AG08395 (cell line): Measurements from ENCODE around the gene STARD8.
A peak's percentile ranks its signal among the peaks of the same experiment; 100 is the strongest.
"Not testable (repeated sequence)": the region's sequence is repeated elsewhere in the genome, so short reads cannot be mapped to it uniquely, and the experiment has no call there.

Source experiments
- DNase-seq: peaks from one replicate; pipeline ENCODE4 v3.0.0; 2012; ENCODE audit warnings: mixed read lengths, low spot score

STARD8 gene, protein sequence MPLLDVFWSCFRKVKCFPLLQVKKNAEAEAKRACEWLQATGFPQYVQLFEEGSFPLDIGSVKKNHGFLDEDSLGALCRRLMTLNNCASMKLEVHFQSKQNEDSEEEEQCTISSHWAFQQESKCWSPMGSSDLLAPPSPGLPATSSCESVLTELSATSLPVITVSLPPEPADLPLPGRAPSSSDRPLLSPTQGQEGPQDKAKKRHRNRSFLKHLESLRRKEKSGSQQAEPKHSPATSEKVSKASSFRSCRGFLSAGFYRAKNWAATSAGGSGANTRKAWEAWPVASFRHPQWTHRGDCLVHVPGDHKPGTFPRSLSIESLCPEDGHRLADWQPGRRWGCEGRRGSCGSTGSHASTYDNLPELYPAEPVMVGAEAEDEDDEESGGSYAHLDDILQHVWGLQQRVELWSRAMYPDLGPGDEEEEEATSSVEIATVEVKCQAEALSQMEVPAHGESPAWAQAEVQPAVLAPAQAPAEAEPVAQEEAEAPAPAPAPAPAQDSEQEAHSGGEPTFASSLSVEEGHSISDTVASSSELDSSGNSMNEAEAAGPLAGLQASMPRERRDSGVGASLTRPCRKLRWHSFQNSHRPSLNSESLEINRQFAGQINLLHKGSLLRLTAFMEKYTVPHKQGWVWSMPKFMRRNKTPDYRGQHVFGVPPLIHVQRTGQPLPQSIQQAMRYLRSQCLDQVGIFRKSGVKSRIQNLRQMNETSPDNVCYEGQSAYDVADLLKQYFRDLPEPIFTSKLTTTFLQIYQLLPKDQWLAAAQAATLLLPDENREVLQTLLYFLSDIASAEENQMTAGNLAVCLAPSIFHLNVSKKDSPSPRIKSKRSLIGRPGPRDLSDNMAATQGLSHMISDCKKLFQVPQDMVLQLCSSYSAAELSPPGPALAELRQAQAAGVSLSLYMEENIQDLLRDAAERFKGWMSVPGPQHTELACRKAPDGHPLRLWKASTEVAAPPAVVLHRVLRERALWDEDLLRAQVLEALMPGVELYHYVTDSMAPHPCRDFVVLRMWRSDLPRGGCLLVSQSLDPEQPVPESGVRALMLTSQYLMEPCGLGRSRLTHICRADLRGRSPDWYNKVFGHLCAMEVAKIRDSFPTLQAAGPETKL

DNA sequence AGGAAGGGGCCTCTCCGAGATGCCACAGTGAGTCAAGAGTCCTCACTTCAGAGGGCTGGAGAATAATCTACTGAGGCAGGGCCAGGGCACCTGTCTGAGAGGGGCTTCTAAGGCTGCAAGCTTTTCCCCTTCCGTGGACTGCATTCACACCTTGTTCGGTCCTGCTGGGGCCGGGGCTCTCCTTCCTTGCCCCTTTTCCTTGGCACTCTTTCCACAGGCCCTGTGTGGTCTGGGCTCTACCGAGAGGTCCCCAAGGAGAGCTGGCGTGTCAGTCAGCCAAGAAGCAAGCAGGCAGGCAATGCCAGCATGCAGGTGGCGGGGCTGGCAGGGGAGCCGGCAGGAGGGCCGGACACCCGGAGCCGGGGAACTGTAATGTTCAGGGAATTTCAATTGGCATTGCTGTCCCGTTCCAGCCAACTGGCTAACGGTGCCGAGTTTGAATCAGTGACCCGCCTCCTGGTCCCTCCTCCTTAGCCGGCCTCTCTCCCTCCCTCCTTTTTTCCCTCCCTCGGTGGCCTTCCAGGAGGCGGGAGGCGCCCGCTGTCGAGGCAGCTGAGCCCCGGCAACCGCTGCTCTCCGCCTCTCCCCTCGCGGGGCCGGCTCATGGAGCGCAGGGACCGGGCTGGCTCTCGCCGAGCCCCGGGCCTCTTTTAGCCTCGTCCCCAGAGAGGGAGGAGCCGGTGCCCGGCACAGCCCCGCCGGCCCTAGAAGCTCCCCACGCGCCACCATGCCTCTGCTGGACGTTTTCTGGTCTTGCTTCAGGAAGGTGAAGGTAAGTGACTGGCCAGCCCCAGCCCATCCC, at the start of gene STARD8:
Gene STARD8, plus strand, starts transcription at position 511 of the 802 bp plus-strand sequence. Its CDS starts 217 bp downstream, at position 728.
- DNase-seq: peak; percentile 70

DNA sequence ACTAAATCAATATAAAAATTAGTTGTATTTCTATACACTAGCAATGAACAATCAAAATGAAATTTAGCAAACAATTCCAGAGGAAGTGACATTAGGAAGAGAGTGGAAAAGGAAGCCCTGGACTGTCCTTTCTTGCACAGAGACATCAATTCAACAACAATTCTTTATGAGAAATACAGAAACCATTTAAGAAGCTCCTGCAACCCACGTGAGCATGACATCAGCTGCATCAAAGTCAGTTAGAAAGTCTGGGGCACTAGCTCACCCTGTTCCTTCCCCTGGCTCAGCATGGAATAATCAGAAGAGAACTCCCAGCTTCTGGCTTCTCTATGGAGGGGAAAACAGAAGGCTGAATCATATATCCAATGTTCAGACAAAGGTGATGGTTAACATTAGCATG, 48.6 kb upstream of the STARD8 start:
- DNase-seq: no peak

DNA sequence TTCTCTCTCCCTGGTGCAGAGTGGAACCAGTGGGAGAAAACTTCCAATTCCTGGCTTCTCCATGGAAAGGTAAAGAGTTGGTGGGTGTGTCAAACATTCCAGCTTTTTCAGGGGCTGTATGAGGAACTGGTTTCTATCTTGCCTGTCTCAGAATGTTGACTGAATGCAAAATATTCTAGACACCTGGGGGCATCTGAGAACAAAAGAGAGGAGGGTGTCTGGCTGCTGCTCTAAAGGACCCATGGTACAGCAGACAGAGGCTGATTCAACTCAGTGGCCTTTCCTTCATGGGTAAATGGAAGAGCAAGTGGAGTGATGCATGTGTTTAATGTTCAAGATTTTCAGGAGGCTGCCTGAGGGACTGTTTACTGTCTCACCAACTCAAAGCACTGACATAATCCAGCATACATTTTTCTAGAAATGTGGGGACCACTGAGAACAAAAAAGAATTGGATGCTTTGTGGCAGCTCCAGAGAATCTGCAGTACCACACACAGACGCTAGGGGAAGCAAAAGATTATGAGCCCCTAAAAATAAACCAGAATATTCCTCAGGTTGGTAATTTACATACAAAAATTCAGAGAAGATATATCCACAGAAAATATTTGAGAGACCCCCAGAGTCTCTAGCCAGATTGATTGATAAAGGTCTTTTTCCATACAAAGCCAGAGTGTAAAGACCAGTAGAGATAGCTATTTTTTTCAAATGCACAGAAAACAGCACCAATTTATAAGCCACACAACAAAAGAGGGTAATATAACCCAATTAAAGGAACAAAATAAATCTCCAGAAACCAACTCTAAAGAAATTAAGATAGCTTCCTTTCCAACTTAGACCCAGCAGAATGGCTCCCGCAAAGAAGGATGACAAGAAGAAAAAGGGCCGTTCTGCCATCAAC, 48.0 kb upstream of the STARD8 start:
- DNase-seq: no peak

DNA sequence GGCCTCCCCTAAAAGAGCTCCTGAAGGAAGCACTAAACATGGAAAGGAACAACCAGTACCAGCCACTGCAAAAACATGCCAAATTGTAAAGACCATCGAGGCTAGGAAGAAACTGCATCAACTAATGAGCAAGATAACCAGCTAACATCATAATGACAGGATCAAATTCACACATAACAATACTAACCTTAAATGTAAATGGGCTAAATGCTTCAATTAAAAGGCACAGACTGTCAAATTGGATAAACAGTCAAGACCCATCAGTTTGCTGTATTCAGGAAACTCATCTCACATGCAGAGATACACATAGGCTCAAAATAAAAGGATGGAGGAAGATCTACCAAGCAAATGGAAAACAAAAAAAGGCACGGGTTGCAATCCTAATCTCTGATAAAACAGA, 43.2 kb upstream of the STARD8 start:
- DNase-seq: not testable (repeated sequence)

DNA sequence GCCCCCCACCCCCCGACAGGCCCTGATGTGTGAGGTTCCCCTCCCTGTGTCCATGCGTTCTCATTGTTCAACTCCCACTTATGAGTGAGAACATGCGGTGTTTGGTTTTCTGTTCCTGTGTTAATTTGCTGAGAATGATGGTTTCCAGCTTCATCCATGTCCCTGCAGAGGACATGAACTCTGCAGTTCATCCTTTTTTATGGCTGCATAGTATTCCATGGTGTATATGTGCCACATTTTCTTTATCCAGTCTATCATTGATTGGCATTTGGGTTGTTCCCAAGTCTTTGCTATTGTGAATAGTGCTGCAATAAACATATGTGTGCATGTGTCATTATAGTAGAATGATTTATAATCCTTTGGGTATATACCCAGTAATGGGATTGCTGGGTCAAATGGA, 32.7 kb upstream of the STARD8 start:
- not testable (repeated sequence) for DNase-seq

DNA sequence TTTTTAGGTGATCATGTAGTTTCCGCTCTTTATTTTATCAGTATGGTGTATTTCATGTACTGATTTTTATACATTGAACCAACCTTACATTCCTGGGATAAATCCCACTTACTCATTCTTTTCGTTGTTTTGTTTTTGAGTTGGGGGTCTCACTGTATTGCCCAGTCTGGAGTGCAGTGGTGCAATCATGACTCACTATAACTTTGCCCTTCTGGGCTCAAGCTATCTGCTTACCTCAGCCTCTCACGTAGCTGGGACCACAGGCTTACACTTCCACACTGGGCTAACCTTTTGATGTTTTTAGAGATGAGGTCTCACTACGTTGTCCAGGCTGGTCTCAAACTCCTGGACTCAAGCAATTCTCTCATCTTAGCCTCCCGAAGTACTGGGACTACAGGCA, 19.5 kb upstream of the STARD8 start:
- DNase-seq: no peak

DNA sequence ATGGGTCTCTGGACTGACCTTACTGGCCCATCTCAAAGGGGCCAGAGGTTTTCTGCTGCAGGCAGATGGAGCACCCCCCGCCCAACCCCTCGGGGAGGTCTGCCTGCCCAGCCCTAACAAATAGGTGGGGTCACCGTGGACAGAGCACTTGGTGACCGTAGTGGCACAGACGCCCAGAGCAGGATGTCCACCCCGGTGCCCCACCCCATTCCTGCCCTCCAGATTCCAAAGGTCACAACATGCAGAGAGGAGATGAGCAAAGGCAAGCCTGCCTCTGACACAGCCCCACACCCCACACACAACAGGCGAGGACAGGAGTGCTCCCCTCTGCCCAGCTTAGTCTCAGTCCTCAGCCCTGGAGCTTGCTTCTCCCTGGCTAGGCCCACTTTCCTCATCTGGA, 17.5 kb upstream of the STARD8 start:
- DNase-seq: not testable (repeated sequence)

DNA sequence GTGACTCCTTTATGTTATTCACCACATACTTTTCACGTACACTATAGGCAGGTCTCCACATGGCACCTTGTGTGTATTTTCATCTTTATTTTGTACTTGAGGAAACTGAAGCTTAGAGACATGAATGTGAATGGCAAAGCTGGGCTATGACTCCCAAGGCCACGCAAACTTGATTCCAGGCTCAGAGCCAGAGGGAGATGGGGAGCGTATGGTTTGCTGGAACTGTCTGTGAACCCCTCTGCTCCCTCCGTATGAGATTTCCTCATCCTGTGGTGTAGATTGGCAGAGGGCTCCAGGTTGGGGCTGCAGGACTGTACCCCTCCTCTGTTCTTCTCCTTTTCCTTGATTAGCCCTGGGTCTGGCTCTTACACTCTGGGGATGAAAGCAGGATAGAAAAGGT, 16.1 kb upstream of the STARD8 start:
- no peak for DNase-seq

DNA sequence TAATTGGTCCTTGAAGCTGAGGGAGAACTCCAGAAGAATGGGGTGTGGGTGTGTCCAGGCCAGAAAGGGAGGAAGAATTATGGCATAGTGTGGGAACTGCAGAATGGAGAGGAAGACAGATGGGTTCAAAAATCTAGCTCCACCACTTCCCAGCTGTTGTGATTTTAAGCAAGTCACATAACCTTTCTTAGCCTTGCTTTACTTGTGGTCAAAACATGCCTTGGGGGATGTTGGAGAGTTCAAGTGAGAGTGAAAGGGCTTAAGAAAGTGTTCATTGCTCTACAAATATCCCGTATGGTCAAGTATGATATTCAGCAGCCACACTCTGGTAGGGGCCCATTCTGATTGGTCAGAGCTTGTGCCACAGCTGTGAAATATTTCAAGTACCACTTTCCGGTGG, 15.0 kb upstream of the STARD8 start:
- no peak for DNase-seq

DNA sequence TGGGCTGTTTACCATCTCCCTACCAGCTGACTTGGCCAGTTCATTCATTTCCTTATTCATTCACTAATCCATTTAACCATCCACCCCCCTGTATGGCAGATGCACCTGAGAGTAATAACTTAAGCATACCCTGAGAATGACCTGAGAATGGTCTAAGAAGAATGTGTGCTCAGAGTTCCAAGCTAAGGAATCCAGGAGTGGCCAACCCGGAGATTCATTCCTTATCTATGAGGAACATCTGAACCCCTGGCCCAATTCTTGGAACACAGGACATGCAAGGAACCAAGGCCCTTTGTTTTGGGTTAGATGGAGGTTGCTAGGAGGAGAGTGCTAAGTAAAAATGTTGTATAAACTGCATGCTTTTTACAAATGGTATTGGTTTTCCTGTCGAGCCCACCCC, 13.5 kb upstream of the STARD8 start:
- DNase-seq: no peak

DNA sequence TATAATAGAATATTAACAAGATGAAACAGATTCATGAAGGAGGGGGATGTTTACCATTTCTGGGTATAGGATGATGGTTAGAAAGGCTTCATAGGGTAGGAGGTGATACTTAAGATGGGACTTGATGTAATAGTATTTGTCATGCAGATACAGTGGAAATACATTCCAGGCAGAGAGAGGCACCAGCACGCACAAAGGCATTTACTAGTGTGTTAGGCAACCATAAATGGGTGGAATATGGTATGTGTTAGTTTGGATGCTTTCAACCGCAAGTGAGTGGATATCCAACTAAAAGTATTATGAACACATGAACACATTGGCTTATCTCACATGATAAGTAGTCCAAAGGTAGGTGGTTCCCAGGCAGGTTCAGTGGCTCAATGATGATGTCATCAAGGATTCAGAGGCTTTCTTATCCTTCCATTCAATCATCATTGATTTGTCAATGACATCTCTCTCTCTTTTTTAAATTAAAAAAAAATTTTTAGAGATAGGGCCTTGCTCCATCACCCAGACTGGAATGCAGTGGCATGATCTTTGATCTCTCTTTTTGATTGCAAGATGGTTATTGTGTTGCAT, 12.7 kb upstream of the STARD8 start:
- no peak for DNase-seq

DNA sequence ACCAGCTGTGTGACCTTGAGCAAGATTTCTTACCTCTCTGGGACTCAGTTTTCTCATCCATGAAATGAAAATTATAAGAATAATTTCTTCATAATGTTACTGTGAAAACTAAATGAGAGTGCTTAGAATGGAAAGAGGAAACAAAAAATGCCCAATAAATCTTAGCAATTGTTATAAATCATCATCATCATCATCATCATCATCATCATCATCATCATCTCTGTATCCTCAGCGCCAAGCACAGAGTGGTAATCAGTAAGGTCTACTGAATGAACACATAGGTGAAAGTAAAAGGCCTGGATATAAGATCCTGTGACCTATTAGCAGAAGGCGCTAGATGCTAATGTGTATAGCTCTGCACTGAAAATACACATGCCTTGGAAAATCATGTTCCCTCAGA, 6.8 kb upstream of the STARD8 start:
- no peak for DNase-seq

DNA sequence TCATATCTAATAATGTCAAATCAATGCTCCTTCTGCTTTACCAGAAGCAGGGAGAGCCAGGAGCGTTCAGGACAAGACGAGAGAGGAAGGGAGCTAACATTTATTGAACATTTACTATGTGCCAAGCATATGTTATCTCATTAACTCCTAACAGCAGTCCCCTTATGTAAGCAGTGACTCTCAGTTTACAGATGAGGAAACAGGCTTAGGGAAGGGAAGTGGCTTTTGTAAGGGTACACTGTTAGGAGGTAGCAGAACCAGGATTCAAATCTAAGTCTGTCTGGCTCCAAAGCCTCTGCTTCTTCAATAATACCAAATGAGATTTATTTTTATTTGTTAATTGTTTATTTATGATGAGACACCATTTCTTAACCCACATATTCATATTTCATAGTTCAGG, 2.6 kb upstream of the STARD8 start:
- DNase-seq: no peak

DNA sequence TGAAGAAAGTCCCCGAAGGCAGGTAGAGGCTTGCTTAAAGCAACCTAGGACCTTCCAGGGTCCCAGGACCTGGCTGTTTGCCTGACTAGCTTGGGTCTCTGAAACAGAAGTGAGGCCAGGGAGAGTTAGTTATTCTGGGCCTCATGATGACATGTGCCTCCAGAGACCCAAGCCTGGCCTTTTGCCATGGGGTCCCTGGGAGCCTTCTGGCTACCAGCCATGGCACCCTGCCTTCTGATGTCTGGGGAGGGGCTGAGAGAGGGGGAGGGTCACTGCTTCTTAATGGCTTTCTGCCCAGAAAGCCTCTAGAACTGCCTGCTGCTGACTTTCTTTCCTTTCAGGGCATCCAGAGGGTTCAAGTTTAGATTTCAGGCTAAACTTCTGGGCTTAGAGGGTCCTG, 1.0 kb upstream of the STARD8 start:
- DNase-seq: no peak

DNA sequence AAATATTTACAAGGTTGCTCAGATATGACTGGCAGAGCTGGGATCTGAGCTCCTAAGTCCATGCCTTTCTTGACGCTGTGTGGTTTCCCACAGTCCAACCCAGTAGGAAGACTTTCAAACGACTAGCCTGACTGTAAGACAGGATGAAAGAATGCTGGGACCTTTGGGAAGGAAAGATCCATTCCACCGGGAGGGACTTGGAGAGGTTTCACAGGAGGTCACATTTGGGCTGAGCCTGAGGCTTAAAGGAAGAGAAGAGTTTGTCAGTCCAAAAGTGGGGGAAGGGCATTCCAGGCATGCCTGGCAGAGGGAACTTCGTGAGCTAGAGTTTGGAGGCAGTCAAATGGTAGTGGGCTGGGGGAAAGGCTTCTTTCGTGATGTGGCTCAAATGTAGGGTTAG, 1.5 kb downstream of the STARD8 start:
- no peak for DNase-seq

DNA sequence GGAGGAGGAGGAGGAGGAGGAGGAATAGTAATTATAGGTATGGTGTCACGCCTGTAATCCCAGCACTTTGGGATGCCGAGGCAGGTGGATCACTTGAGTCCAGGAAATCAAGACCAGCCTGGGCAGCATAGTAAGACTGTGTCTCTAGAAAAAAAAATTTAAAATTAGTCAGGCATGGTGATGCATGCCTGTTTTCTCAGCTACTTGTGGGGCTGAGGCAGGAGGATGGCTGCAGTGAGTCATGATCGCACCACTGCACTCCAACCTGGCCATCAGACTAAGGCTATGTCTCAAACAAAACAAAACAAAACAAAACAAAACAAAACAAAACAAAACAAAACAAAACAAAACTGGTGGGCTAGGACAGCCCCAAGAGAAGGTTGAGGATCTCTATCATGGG, 3.0 kb downstream of the STARD8 start:
- DNase-seq: no peak

DNA sequence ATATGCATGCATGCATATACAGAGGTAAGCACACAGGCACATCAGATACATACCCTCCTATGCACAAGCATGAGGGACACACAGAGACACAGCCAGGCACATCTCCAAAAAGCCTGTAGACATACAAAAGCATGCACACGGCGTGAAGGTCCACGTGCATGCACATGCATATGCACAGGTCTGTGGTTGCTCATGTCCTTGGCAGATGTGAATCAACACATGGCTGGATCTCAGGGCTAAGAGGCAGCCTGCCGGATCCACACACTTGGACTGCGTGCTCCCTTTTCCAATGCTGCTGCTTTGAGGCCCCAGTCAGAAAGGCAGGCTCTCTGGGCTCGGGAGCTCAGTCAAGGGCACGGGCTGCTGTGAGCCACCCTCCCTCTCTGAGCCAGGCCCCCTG, 3.6 kb downstream of the STARD8 start:
- no peak for DNase-seq

DNA sequence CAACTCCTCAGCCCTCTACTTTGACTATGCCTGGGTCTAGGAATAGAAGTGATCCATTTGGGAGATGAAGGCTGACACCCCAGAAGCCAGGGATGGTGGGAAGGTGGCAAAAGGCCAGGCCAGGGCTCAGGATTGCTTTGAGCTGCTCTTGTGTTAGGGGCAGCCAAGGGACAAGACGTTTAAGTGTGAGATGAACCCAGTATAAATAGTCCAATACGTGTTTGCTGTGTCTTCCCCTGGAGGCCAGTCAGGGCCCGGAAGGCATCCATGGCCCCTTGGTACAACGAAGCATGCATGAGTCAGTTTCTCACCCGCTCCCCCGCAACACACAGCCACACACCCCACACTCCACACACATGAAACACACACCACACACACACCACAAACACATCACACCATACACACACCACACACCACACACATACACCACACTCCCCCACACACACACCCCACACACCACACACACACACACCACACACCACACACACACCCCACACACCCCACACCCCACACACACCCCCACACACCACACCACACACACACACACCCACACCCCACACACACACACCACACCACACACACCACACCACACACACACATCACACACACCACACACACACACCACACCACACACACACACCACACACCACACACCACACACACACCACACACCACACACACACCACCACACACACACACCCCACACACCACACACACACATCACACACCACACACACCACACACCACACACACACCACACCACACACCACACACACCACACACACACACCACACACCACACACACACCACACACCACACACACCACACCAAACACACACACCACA, 5.1 kb downstream of the STARD8 start:
- DNase-seq: no peak

DNA sequence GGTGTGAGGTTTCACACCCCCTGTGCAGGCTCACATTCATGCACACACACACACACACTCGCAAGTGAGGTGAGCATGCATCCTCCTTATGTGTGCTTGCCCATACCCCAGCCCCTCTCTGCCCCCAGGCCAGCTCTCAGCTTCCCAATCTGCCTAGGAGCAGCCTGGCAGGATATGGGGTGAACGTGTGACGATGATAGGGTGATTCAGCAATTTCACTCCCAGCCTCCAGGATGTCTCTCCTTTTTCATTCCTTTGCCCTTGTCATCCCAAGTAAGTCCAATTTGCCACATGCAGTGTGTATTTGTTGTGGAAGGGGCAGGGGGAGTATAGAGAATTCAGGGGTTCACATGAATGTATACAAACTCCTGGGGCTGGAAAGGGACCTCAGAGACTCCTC, 7.2 kb downstream of the STARD8 start:
- DNase-seq: no peak

DNA sequence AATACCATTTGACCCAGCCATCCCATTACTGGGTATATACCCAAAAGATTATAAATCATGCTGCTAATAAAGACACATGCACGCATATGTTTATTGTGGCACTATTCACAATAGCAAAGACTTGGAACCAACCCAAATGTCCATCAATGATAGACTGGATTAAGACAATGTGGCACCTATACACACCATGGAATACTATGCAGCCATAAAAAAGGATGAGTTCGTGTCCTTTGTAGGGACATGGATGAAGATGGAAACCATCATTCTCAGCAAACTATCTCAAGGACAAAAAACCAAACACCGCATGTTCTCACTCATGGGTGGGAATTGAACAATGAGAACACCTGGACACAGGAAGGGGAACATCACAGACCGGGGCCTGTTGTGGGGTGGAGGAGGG, 9.0 kb downstream of the STARD8 start:
- DNase-seq: not testable (repeated sequence)
